ENCODE results near the gene SPSB4.

Gene SPSB4

GRCh38 chr3:141070727-141071357, 19.7 kb downstream of the SPSB4 start:
- DNase-seq (ENCODE audit: low read depth, low spot score): no peak
- no peak overlapping the region for H3K4me3 ChIP-seq (ENCODE audit: low read length)

- DNase-seq (ENCODE audit: low read depth, low spot score): no peak
- H3K4me3 ChIP-seq (ENCODE audit: low read length): no peak overlapping the region
Observed at GRCh38 chr3:141071681-141072260, 20.6 kb downstream of the SPSB4 start.

- DNase-seq (ENCODE audit: low read depth, low spot score): no peak
- no peak overlapping the region for H3K4me3 ChIP-seq (ENCODE audit: low read length)
Observed at GRCh38 chr3:141072950-141073349, 21.8 kb downstream of the SPSB4 start.

GRCh38 chr3:141073580-141073979, 22.4 kb downstream of the SPSB4 start:
- no peak for DNase-seq (ENCODE audit: low read depth, low spot score)
- H3K4me3 ChIP-seq (ENCODE audit: low read length): no peak overlapping the region

GRCh38 chr3:141074529-141074928, 23.4 kb downstream of the SPSB4 start:
- H3K4me3 ChIP-seq (ENCODE audit: low read length): no peak overlapping the region
- no peak for DNase-seq (ENCODE audit: low read depth, low spot score)

- H3K4me3 ChIP-seq (ENCODE audit: low read length): no peak overlapping the region
- DNase-seq (ENCODE audit: low read depth, low spot score): no peak
Observed at GRCh38 chr3:141076036-141076773, 25.1 kb downstream of the SPSB4 start.

- H3K4me3 ChIP-seq (ENCODE audit: low read length): no peak overlapping the region
- DNase-seq (ENCODE audit: low read depth, low spot score): no peak
Observed at GRCh38 chr3:141076797-141077571, 25.8 kb downstream of the SPSB4 start.

GRCh38 chr3:141077631-141078030, 26.5 kb downstream of the SPSB4 start:
- H3K4me3 ChIP-seq (ENCODE audit: low read length): no peak overlapping the region
- no peak for DNase-seq (ENCODE audit: low read depth, low spot score)

GRCh38 chr3:141078200-141078599, 27.1 kb downstream of the SPSB4 start:
- no peak for DNase-seq (ENCODE audit: low read depth, low spot score)
- H3K4me3 ChIP-seq (ENCODE audit: low read length): no peak overlapping the region

GRCh38 chr3:141080431-141080830, 29.3 kb downstream of the SPSB4 start:
- no peak overlapping the region for H3K4me3 ChIP-seq (ENCODE audit: low read length)
- DNase-seq (ENCODE audit: low read depth, low spot score): no peak

- no peak overlapping the region for H3K4me3 ChIP-seq (ENCODE audit: low read length)
- DNase-seq (ENCODE audit: low read depth, low spot score): no peak
Observed at GRCh38 chr3:141081141-141081795, 30.1 kb downstream of the SPSB4 start.

- no peak overlapping the region for H3K4me3 ChIP-seq (ENCODE audit: low read length)
- DNase-seq (ENCODE audit: low read depth, low spot score): no peak
Observed at GRCh38 chr3:141082064-141082463, 30.9 kb downstream of the SPSB4 start.

- no peak for DNase-seq (ENCODE audit: low read depth, low spot score)
- H3K4me3 ChIP-seq (ENCODE audit: low read length): no peak overlapping the region
Observed at GRCh38 chr3:141083226-141083625, 32.1 kb downstream of the SPSB4 start.

- no peak overlapping the region for H3K4me3 ChIP-seq (ENCODE audit: low read length)
- no peak for DNase-seq (ENCODE audit: low read depth, low spot score)
Observed at GRCh38 chr3:141083836-141084649, 32.9 kb downstream of the SPSB4 start.

GRCh38 chr3:141085343-141086070, 34.4 kb downstream of the SPSB4 start:
- no peak for DNase-seq (ENCODE audit: low read depth, low spot score)
- no peak overlapping the region for H3K4me3 ChIP-seq (ENCODE audit: low read length)

GRCh38 chr3:141086188-141086587, 35.0 kb downstream of the SPSB4 start:
- no peak overlapping the region for H3K4me3 ChIP-seq (ENCODE audit: low read length)
- DNase-seq (ENCODE audit: low read depth, low spot score): no peak

- DNase-seq (ENCODE audit: low read depth, low spot score): no peak
- no peak overlapping the region for H3K4me3 ChIP-seq (ENCODE audit: low read length)
Observed at GRCh38 chr3:141087076-141087777, 36.1 kb downstream of the SPSB4 start.

Measured in Jurkat, Clone E6-1 (cell line).